ENCODE data around the gene SLC6A1. TPM values are rescaled to one million over a fixed set of nuclear protein-coding genes. Genes with fewer than 3 reads are reported as not detected.

Gene SLC6A1
- total and polyA plus RNA-seq, 2 of the 13 experiments (the other 11 are each of a cell fraction or from before 2014, with no cell fraction given): not detected

- no TSS peak for BruUV-seq (replicated peaks)
- Histone ChIP-seq H3K9ac (ENCODE audit: insufficient read depth, low read depth, low read length) (no peak overlapping the region), H3K27me3 (ENCODE audit: control insufficient read depth in 1 of 2, insufficient read depth in 2 of 2, low read length in 2 of 2) (peaks cover 3 to 16% of the 10 kb centered on the region in 2 experiments; a peak in 3 of 5 replicates), H3K4me2 (ENCODE audit: low read depth, low read length) (no peak overlapping the region), H3K36me3 (replicated peaks in 1 of 2; ENCODE audit: control insufficient read depth in 1 of 2, insufficient read depth in 2 of 2, low read length in 2 of 2) (no peaks in the 10 kb centered on the region), H4K20me1 (ENCODE audit: insufficient read depth, low read length) (no peaks in the 10 kb centered on the region), H2AFZ (ENCODE audit: low read length) (no peak overlapping the region), H3K79me2 (ENCODE audit: insufficient read depth, low read length) (no peaks in the 10 kb centered on the region), H3K27ac (ENCODE audit: extremely low read length, insufficient read depth, low read length) (no peak overlapping the region), H3K4me3 (replicated peaks in 1 of 3; ENCODE audit: insufficient read depth in 1 of 3, low read depth in 2 of 3, low read length in 3 of 3) (no peak overlapping the region), H3K4me1 (ENCODE audit: insufficient read depth, low read length) (peaks cover 31% of the 10 kb centered on the region), H3K9me3 (ENCODE audit: low read length) (no peaks in the 10 kb centered on the region)
- no peak for ATAC-seq
- no peak for DNase-seq (ENCODE audit: low spot score)
- in situ Hi-C loops (cut with HindIII; ENCODE audit: extremely low pct_ligation_motif_present, low pct_unique_long_range_greater_than_20kb) (no loop called here), intact Hi-C loops (cut with micrococcal nuclease; ENCODE audit: unreplicated experiment) (no loop called here)
- ChIA-PET POLR2A (no interaction called here), CTCF (ENCODE audit: low intra/inter-chr PET ratio, low total read pairs) (no interaction called here)
- no peak for FAIRE-seq
- WGBS (ENCODE audit: low lambda C conversion rate): 29% methylated on average over 3 of the region's 5 CpGs
- TF ChIP-seq ZBTB7A (CRISPR knock-in tag; IDR thresholded peaks at IDR 0.05) (no peak), ZKSCAN8 (CRISPR knock-in tag; IDR thresholded peaks at IDR 0.05; ENCODE audit: borderline replicate concordance) (no peak), PCBP2 (optimal IDR thresholded peaks at IDR 0.05; ENCODE audit: low read depth, low read length, poor library complexity, severe bottlenecking) (no peak), HHEX (CRISPR knock-in tag; IDR thresholded peaks at IDR 0.05) (no peak), ZBTB20 (CRISPR knock-in tag; IDR thresholded peaks at IDR 0.05; ENCODE audit: borderline replicate concordance, low read depth) (no peak), ZNF605 (CRISPR knock-in tag; IDR thresholded peaks at IDR 0.05) (no peak), ZBTB7B (CRISPR knock-in tag; IDR thresholded peaks at IDR 0.05) (no peak), ASH2L (IDR thresholded peaks at IDR 0.05; ENCODE audit: insufficient read length, low read depth, low read length) (no peak), ZNF253 (CRISPR knock-in tag; IDR thresholded peaks at IDR 0.05; ENCODE audit: borderline replicate concordance) (no peak), ZNF318 (CRISPR knock-in tag; IDR thresholded peaks at IDR 0.05) (no peak)
- TF ChIP-seq, protein P1, sequence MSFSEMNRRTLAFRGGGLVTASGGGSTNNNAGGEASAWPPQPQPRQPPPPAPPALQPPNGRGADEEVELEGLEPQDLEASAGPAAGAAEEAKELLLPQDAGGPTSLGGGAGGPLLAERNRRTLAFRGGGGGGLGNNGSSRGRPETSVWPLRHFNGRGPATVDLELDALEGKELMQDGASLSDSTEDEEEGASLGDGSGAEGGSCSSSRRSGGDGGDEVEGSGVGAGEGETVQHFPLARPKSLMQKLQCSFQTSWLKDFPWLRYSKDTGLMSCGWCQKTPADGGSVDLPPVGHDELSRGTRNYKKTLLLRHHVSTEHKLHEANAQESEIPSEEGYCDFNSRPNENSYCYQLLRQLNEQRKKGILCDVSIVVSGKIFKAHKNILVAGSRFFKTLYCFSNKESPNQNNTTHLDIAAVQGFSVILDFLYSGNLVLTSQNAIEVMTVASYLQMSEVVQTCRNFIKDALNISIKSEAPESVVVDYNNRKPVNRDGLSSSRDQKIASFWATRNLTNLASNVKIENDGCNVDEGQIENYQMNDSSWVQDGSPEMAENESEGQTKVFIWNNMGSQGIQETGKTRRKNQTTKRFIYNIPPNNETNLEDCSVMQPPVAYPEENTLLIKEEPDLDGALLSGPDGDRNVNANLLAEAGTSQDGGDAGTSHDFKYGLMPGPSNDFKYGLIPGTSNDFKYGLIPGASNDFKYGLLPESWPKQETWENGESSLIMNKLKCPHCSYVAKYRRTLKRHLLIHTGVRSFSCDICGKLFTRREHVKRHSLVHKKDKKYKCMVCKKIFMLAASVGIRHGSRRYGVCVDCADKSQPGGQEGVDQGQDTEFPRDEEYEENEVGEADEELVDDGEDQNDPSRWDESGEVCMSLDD (CRISPR knock-in tag; IDR thresholded peaks at IDR 0.05; ENCODE audit: borderline replicate concordance): no peak
Observed at GRCh38 chr3:10997196-10997595, 4.6 kb downstream of the SLC6A1 start.

Measured in HepG2 (cell line).